Endothelial cell (in vitro differentiated cells): ENCODE data around the gene DNAI2. TPM values are rescaled to one million over a fixed set of nuclear protein-coding genes. Genes with fewer than 3 reads are reported as not detected.

ENCODE experiments used
- DNase-seq: peaks from one replicate; pipeline ENCODE4 v3.0.0; 2021; ENCODE audit warnings: low spot score
- H3K27ac Mint-ChIP-seq: one replicate; pipeline ENCODE4 v1.8.0; 2021; ENCODE audit warnings: mixed read lengths, inconsistent platforms; ENCODE audit not compliant: unreplicated experiment
- H3K27me3 Mint-ChIP-seq: one replicate; pipeline ENCODE4 v1.8.0; 2021; ENCODE audit warnings: mild to moderate bottlenecking, moderate library complexity, mixed read lengths, inconsistent platforms; ENCODE audit not compliant: unreplicated experiment
- H3K36me3 Mint-ChIP-seq: one replicate; pipeline ENCODE4 v1.8.0; 2021; ENCODE audit warnings: mild to moderate bottlenecking, low read depth, mixed read lengths, inconsistent platforms; ENCODE audit not compliant: unreplicated experiment
- H3K4me1 Mint-ChIP-seq: one replicate; pipeline ENCODE4 v1.8.0; 2021; ENCODE audit warnings: mild to moderate bottlenecking, mixed read lengths, inconsistent platforms; ENCODE audit not compliant: unreplicated experiment
- H3K4me3 Mint-ChIP-seq: one replicate; pipeline ENCODE4 v1.8.0; 2021; ENCODE audit warnings: mild to moderate bottlenecking, mixed read lengths, inconsistent platforms; ENCODE audit not compliant: unreplicated experiment
- H3K9me3 Mint-ChIP-seq: one replicate; pipeline ENCODE4 v1.8.0; 2021; ENCODE audit warnings: mixed read lengths, inconsistent platforms; ENCODE audit not compliant: unreplicated experiment
- total RNA-seq: library from RNA; stranded (reverse); fragmentation: NEBNext Ultra II Directional; extraction: Animal tissue kit (Norgen Biotek cat#: 25700); gene quantifications from one replicate; pipeline ENCODE4 v1.2.1, GENCODE V29; 2021; ENCODE audit not compliant: unreplicated experiment
- TF ChIP-seq, protein P1 (sequence below): fragments of 200-600 bp; sonication (generic); IDR thresholded peaks from one replicate; pipeline ENCODE4 v1.5.0; 2021; ENCODE audit warnings: antibody characterized with exemption; ENCODE audit not compliant: unreplicated experiment

Gene DNAI2
- total RNA-seq, 1 donor from 2014 or later: not detected

DNA sequence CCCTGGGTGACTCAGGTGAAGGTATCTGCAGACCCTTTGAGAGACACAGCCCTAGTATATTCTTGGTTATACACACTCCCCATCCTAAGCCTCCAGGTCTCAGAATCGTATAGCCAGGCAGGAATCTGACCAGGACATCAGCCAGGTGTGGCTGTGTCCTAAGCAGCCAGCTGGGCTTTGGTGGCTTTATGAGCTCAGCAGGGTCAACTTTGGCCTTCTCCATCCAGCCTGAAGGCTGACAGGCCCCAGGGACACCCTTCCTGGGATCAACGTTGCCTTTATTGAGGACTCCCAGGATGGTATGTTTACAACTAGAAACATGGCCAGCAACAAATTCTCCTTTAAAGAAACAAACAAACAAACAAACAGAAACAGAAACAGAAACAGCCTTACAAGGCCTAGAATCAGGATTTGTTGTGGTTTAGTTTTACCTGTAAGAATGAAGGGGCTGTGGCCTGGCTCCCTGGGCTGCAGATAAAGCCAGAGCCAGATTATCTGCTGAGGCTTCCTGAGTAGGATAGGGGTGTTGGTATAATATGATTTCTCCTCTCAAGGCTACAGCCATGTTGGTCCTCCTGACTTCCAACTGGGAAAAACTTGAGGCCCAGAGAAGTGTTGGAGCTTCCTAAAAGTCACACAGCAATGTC is 60.5 kb downstream of the DNAI2 start:
- peaks cover 10% of the 10 kb centered on the region for H3K27me3 Mint-ChIP-seq
- DNase-seq: no peak
- TF ChIP-seq, protein P1, sequence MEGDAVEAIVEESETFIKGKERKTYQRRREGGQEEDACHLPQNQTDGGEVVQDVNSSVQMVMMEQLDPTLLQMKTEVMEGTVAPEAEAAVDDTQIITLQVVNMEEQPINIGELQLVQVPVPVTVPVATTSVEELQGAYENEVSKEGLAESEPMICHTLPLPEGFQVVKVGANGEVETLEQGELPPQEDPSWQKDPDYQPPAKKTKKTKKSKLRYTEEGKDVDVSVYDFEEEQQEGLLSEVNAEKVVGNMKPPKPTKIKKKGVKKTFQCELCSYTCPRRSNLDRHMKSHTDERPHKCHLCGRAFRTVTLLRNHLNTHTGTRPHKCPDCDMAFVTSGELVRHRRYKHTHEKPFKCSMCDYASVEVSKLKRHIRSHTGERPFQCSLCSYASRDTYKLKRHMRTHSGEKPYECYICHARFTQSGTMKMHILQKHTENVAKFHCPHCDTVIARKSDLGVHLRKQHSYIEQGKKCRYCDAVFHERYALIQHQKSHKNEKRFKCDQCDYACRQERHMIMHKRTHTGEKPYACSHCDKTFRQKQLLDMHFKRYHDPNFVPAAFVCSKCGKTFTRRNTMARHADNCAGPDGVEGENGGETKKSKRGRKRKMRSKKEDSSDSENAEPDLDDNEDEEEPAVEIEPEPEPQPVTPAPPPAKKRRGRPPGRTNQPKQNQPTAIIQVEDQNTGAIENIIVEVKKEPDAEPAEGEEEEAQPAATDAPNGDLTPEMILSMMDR: no peak
- peaks cover 25% of the 10 kb centered on the region for H3K4me1 Mint-ChIP-seq
- no peaks in the 10 kb centered on the region for H3K9me3 Mint-ChIP-seq
- no peak overlapping the region for H3K27ac Mint-ChIP-seq
- H3K4me3 Mint-ChIP-seq: no peak overlapping the region
- peaks cover 13% of the 10 kb centered on the region for H3K36me3 Mint-ChIP-seq

DNA sequence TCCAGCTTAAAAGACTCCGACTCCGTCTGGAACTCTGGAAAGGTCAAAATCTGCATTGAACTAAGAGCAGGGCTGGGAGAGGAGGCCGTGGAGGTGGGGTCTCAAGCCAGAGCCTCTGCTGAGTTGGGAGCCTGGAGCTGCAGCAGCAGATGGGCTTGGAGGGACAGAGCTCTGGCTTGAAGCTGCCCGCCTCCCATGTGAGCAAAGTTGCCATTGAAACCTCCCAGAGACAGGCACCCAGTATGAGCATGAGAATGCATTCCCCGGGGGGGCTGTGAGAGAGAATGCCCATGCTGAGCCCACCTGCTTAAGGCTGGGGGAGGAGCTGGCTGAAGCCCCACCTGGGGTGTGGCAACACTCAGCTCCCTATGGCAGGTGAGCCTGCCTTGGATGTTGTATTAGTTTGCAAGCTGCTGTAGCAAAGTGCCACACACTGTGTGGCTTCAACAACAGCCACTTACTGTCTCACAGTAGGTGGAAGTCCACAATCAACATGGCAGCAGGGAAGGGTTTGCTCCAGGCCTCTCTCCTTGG is 61.6 kb downstream of the DNAI2 start:
- H3K4me1 Mint-ChIP-seq: peaks cover 24% of the 10 kb centered on the region
- TF ChIP-seq, protein P1: no peak
- peaks cover 8% of the 10 kb centered on the region for H3K27me3 Mint-ChIP-seq
- no peak overlapping the region for H3K4me3 Mint-ChIP-seq
- no peaks in the 10 kb centered on the region for H3K9me3 Mint-ChIP-seq
- no peak for DNase-seq
- H3K36me3 Mint-ChIP-seq: peaks cover 14% of the 10 kb centered on the region
- no peak overlapping the region for H3K27ac Mint-ChIP-seq

DNA sequence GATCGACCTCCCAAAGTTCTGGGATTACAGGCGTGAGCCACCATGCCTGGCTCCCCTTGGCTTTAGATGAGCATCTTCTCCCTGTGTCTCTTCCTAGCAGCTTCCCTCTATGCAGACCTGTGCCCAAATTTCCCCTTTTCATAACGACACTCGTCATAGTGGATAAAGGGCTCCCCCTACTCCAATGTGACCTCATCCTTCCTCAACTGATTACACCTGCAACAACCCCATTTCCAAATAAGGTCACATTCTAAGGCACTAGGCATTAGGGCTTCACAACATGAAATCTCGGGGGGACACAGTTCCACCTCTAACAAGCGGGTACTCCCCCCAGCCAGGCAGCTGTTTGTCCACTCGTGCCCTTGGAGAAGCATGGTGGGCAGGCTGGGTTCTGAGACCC is 62.3 kb downstream of the DNAI2 start:
- Mint-ChIP-seq H3K4me1 (peaks cover 17% of the 10 kb centered on the region), H3K27me3 (peaks cover 8% of the 10 kb centered on the region)

DNA sequence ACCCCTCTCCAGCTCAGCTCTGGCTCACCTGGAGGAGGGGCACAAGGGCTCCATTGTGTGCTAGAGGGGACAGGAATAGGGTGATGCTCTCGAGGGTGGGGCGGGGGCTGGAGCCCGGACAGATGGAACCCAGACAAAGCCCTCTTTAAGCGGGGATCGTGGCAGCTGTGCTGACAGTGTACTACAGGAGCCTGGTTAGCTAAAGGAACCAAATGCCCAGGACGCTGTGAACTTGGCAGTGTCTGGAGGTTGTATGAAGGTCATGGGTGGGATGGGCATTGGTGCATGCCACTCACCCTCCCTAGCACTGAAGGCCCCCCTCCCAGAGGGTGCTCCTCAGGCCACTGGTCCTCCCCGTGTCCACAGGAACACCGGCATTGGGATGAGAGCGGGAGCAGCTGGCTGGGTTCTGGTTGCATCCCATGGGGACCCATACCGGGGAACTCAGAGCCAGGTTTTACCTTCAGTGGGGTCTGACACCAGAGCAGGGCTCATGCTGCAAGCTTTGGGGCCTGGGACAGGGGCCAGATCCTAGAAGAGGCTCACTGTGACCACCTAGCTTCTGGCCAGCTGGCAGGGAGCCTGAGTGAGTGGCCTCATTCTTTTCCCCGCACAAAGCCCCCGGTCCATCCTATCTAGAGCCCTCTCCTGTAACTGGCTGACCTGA is 63.9 kb downstream of the DNAI2 start:
- Mint-ChIP-seq H3K27ac (no peak overlapping the region), H3K4me3 (no peak overlapping the region), H3K36me3 (peaks cover 10% of the 10 kb centered on the region), H3K27me3 (peaks cover 8% of the 10 kb centered on the region), H3K4me1 (peaks cover 3% of the 10 kb centered on the region), H3K9me3 (no peaks in the 10 kb centered on the region)
- TF ChIP-seq, protein P1: no peak
- DNase-seq: no peak

More for the DNA sequence above, 62.3 kb downstream of the DNAI2 start:
- DNase-seq: no peak
- peaks cover 14% of the 10 kb centered on the region for H3K36me3 Mint-ChIP-seq
- no peak overlapping the region for H3K4me3 Mint-ChIP-seq
- H3K9me3 Mint-ChIP-seq: no peaks in the 10 kb centered on the region
- no peak overlapping the region for H3K27ac Mint-ChIP-seq
- TF ChIP-seq, protein P1: no peak
